Measurements from ENCODE around the gene SLITRK6.
"Not testable (repeated sequence)": the region's sequence is repeated elsewhere in the genome, so short reads cannot be mapped to it uniquely, and the experiment has no call there.

DNA sequence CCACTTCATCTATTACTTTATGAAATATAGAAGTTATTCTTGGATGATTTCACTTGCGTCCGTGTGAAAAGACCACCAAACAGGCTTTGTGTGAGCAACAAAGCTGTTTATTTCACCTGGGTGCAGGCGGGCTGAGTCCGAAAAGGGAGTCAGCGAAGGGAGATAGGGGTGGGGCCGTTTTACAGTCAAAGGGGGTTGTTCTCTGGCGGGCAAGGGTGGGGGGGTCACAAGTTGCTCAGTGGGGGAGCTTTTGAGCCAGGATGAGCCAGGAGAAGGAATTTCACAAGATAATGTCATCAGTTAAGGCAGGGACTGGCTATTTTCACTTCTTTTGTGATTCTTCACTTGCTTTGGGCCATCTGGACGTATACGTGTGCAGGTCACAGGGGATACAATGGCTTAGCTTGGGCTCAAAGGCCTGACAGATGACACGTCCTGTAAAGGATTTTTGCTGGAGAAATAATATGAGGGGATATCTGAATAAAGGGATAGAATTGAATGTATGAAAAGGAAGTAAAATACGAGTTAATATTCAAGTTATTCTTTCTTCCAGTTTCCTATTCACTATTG lies 55.9 kb downstream of the SLITRK6 start:
- TF ChIP-seq, protein P1, sequence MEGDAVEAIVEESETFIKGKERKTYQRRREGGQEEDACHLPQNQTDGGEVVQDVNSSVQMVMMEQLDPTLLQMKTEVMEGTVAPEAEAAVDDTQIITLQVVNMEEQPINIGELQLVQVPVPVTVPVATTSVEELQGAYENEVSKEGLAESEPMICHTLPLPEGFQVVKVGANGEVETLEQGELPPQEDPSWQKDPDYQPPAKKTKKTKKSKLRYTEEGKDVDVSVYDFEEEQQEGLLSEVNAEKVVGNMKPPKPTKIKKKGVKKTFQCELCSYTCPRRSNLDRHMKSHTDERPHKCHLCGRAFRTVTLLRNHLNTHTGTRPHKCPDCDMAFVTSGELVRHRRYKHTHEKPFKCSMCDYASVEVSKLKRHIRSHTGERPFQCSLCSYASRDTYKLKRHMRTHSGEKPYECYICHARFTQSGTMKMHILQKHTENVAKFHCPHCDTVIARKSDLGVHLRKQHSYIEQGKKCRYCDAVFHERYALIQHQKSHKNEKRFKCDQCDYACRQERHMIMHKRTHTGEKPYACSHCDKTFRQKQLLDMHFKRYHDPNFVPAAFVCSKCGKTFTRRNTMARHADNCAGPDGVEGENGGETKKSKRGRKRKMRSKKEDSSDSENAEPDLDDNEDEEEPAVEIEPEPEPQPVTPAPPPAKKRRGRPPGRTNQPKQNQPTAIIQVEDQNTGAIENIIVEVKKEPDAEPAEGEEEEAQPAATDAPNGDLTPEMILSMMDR (IDR thresholded peaks at IDR 0.05; ENCODE audit: extremely low read depth in 1 of 2, insufficient read depth in 1 of 2, low read depth in 1 of 2, low read length in 2 of 2): not testable (repeated sequence)
- TF ChIP-seq POLR2A (IDR thresholded peaks at IDR 0.05; ENCODE audit: low read depth, low read length); EZH2 (IDR thresholded peaks at IDR 0.05; ENCODE audit: borderline replicate concordance, low read depth, low read length, severe bottlenecking): not testable (repeated sequence)
- TF ChIP-seq, protein P2, sequence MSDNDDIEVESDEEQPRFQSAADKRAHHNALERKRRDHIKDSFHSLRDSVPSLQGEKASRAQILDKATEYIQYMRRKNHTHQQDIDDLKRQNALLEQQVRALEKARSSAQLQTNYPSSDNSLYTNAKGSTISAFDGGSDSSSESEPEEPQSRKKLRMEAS (IDR thresholded peaks at IDR 0.05; ENCODE audit: insufficient read depth, insufficient read length): not testable (repeated sequence)
